ENCODE measurements around the gene EP400. TPM values are rescaled to one million over a fixed set of nuclear protein-coding genes. Genes with fewer than 3 reads are reported as not detected.

Gene EP400
- total RNA-seq, 1 donor: 14.7 TPM

GRCh38 chr12:131939007-131939406 lies 10.7 kb upstream of the EP400 start:
- DNase-seq (ENCODE audit: low read depth): no peak
- TF ChIP-seq, protein P1, sequence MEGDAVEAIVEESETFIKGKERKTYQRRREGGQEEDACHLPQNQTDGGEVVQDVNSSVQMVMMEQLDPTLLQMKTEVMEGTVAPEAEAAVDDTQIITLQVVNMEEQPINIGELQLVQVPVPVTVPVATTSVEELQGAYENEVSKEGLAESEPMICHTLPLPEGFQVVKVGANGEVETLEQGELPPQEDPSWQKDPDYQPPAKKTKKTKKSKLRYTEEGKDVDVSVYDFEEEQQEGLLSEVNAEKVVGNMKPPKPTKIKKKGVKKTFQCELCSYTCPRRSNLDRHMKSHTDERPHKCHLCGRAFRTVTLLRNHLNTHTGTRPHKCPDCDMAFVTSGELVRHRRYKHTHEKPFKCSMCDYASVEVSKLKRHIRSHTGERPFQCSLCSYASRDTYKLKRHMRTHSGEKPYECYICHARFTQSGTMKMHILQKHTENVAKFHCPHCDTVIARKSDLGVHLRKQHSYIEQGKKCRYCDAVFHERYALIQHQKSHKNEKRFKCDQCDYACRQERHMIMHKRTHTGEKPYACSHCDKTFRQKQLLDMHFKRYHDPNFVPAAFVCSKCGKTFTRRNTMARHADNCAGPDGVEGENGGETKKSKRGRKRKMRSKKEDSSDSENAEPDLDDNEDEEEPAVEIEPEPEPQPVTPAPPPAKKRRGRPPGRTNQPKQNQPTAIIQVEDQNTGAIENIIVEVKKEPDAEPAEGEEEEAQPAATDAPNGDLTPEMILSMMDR (IDR thresholded peaks at IDR 0.05; ENCODE audit: insufficient read depth, low read length): no peak
- H3K4me3 ChIP-seq (ENCODE audit: low read depth, low read length): no peak overlapping the region

DNA sequence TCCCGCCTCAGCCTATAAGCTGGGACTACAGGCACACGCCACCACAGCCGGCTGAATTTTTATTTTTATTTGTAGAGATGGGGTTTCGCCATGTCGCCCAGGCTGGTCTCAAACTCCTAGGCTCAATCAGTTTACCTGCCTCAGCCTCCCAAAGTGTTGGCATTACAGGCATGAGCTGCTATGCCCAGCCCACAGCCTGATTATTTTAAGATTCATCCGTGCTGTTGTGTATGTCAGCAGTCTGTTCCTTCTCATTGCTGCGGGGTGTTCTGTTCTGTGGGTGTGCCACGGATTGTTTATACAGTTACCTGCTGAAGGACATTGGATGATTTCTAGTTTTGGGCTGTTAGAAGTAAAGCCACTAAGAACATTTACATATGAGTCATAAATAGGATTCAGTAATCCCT lies 9.6 kb upstream of the EP400 start:
- H3K4me3 ChIP-seq (ENCODE audit: low read depth, low read length): no peak overlapping the region
- no peak for DNase-seq (ENCODE audit: low read depth)
- TF ChIP-seq, protein P1 (IDR thresholded peaks at IDR 0.05; ENCODE audit: insufficient read depth, low read length): no peak

- TF ChIP-seq, protein P1 (IDR thresholded peaks at IDR 0.05; ENCODE audit: insufficient read depth, low read length): no peak
- H3K4me3 ChIP-seq (ENCODE audit: low read depth, low read length): no peak overlapping the region
- no peak for DNase-seq (ENCODE audit: low read depth)
These were observed 8.4 kb upstream of the EP400 start for GRCh38 chr12:131941116-131941986.

DNA sequence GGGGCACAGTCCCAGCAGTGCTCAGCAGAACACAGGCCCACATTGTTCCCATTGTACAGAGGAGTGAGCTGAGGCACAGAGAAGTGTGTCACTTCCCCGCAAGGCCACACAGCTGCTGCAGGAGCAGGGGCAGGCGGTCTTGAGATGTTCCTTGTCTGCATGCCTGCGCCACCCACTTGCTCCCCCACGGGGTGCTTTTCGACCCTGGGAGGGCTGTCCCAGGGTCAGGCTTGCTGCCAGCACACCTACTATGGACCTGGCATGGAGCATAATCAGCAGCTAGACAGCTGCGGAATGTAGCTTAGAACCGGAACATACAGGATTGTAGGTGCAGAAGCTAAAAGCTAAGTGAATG lies 7.8 kb upstream of the EP400 start:
- DNase-seq (ENCODE audit: low read depth): no peak
- H3K4me3 ChIP-seq (ENCODE audit: low read depth, low read length): no peak overlapping the region
- TF ChIP-seq, protein P1 (IDR thresholded peaks at IDR 0.05; ENCODE audit: insufficient read depth, low read length): no peak

DNA sequence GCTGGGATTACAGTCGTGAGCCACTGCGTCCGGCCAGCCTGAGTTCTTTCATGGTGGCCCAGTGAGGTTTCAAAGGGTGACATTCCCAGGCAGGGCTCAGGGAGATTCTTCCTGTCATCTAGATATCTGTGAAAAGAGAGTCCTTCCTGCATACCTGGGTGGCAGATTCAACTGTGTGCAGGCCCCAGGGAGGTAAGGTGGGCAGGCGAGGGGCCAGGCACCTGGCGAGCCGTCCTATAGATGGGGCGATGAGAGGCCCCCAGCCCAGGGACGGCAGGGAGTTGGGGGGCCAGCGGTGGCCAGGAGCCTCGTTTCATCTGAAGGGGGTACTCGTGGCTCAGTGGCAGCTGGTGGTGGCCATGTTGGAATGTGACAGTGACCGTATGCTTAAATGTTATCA lies 7.1 kb upstream of the EP400 start:
- H3K4me3 ChIP-seq (ENCODE audit: low read depth, low read length): no peak overlapping the region
- TF ChIP-seq, protein P1 (IDR thresholded peaks at IDR 0.05; ENCODE audit: insufficient read depth, low read length): no peak
- DNase-seq (ENCODE audit: low read depth): no peak

DNA sequence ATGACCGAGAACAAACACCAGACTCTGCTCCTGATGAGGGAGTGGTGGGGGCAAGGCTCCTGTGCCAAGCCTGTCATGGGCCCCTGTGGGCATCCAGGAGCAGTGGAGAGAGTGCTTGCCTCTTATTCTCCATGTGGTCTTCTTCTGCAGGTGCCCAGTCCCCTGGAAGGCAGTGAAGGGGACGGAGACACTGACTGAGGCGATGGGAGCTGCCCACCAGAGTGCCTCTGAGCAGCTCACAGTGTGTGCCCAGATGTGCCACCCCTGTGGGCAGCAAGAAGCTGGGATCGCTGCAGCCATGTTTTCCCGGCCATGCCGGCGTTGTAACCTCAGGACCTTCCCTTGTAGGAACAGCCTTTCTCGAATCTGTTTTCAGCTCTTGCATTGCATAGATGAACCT lies 6.4 kb upstream of the EP400 start:
- TF ChIP-seq, protein P1 (IDR thresholded peaks at IDR 0.05; ENCODE audit: insufficient read depth, low read length): no peak
- H3K4me3 ChIP-seq (ENCODE audit: low read depth, low read length): no peak overlapping the region
- DNase-seq (ENCODE audit: low read depth): no peak
